G401 (cell line): ENCODE results near the gene TRAF5. TPM values are rescaled to one million over a fixed set of nuclear protein-coding genes. Genes with fewer than 3 reads are reported as not detected.
"Not testable (repeated sequence)": the region's sequence is repeated elsewhere in the genome, so short reads cannot be mapped to it uniquely, and the experiment has no call there.

Experiments used
- DNase-seq: peaks from one replicate; pipeline ENCODE4 v3.0.0-alpha.2; 2015; ENCODE audit warnings: low spot score
- in situ Hi-C: cut with HindIII; loops from 2 replicates; pipeline ENCODE4 v1.10.0; 2016; ENCODE audit warnings: low sequenced_read_pairs, mixed read lengths
- total RNA-seq: library from RNA; depleted of rRNA; stranded (reverse); fragments of >200 nt; shearing (Covaris generic); gene quantifications from 2 replicates; pipeline ENCODE4 v1.2.3, GENCODE V29; 2014

The TRAF5 gene
- total RNA-seq, 1 experiment from 2014 or later = 0.17 TPM

GRCh38 chr1:211340622-211341507 lies 14.2 kb downstream of the TRAF5 start:
- no peak for DNase-seq
- in situ Hi-C loops = no loop called here

DNA sequence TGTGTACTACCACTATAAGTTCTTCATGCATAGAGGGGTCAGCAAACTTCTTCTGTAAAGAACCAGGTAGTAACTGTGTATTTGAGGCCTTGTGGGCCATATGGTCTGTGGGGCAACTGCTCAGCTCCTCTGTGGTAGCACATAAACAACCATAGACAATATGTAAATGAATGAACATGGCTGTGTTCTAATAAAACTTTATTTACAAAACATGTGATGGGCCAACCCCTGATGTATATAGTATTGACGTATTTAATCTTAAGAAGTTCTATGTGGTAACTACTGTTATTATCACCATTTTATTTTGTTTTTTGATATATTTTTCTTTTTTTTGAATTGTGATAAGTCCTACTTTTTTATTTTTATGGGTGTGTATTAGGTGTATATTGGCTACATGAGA lies 15.4 kb downstream of the TRAF5 start:
- in situ Hi-C loops = no loop called here
- no peak for DNase-seq

DNA sequence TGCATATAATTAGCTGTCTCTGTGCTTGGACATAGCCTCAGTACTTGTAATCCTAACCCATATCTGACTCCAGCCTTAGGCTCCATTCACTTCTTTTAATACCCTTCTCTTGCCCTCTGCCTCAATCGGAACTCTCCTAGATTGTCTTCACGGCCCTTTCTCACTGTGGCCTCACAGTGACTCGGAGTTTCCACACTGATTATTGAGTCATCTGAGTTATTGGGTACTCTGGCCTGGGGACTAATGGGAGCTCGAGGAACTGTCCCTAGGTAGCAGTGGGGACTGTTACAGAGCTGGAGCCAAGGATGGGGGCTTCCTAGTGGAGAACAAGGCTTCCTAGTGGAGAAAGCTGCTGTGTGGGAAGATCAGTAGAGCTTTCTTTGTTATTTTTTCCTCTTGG lies 17.0 kb downstream of the TRAF5 start:
- in situ Hi-C loops = no loop called here
- no peak for DNase-seq

GRCh38 chr1:211344152-211344618 lies 17.6 kb downstream of the TRAF5 start:
- in situ Hi-C loops = no loop called here
- DNase-seq = no peak

- in situ Hi-C loops = no loop called here
- DNase-seq = no peak
Observed at GRCh38 chr1:211345719-211346118, 19.1 kb downstream of the TRAF5 start.

DNA sequence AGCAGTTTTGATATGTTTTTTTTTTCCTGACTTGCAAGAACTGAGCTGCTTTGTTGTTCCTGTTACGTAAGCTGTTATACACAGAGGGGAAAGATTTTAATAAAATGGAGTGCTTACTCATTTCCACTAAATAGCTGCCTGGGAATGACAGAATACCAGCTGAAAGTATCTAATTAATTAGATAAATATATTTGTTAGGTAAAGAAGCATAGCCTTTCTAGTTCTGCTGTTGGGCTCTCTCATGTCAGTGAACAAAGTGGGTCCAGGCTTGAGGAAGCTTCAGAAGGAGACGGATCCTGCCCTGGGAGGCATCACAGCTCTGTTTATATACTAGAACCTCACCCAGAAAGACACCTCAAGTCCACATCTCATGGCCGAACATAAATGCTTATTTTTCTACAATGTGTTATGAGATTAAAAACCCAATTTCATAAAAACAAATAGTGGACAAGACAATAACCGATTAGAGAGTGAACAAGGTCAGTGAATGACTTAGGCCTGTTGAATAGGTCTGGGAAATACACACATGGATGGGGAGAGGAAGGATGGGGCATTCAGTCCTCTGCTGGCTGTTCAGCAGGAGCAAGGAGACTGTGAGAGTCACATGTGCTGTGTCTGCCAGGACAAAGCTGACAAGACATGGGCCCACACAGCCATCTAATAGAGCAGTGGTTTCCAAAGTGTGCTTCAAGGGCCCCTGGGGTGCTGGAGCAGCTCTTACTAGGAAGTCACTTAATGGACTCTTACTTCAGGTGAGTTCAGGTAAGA lies 20.6 kb downstream of the TRAF5 start:
- in situ Hi-C loops = no loop called here
- DNase-seq = no peak

DNA sequence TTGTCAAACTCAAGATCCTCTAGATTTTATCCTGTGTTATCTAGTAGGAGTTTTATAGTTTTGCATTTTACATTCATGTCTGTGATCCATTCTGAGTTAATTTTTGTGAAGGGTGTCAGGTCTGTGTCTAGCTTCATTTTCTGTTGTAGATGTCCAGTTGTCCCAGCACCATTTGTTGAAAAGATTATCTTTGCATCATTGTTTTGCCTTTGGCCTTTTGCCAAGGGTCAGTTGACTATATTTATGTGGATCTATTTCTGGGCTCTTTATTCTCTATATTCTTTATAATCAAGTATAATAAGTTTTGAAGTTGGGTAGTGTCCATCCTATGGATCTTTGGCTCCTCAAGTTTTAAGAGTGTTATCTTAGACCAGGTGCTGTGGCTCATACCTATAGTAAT lies 21.9 kb downstream of the TRAF5 start:
- no peak for DNase-seq
- in situ Hi-C loops = no loop called here

DNA sequence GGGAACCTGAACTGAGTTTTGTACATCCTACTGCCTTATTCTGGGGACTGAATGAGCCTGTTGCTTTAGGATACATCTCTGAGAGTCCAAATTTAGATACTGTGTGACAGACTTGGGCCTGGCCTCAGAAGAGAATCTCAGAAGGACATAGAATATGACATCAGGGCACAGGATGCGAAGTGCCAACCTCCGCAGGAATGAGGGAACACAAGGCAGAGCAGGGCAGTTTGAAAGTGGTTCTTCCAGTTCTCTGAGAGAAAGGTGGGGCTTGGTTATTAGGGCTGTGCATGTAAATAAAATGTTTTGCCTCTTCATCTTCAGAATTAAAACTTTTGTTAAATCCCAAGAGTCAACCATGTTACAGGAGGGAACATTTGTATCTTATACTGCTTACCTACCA lies 23.1 kb downstream of the TRAF5 start:
- in situ Hi-C loops = no loop called here
- DNase-seq = no peak

DNA sequence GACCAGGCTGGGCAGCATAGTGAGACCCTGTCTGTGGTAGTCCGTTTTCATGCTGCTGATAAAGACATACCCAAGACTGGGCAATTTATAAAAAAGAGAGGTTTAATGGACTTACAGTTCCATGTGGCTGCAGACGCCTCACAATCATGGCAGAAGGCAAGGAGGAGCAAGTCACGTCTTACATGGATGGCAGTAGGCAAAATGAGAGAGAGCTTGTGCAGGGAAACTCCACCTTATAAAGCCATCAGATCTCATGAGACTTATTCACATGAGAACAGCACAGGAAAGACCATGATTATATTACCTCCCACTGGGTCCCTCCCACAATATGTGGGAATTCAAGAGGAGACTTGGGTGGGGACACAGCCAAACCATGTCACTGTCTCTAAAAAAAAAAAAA lies 25.4 kb downstream of the TRAF5 start:
- DNase-seq, in situ Hi-C loops: not testable (repeated sequence)

DNA sequence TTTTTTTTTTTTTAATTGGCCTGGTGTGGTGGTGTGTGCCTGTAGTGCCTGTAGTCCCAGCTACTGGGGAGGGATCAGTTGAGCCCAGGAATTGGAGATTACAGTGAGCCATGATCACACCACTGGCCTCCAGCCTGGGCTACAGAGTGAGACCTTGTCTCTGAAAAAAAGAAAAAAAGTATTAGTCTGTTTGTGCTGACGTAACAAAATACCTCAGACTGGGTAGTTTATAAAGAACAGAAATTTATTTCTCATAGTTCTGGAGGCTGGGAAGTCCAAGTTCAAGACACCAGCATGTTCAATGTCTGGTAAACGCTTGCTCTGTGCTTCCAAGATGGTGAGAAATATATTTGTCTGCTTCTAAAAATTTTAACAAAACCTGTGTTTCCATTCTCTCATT lies 25.8 kb downstream of the TRAF5 start:
- no peak for DNase-seq
- in situ Hi-C loops = no loop called here

- in situ Hi-C loops = no loop called here
- DNase-seq = no peak
Observed at GRCh38 chr1:211352985-211353515, 26.4 kb downstream of the TRAF5 start.

- in situ Hi-C loops = no loop called here
- no peak for DNase-seq
Observed at GRCh38 chr1:211353562-211354212, 27.1 kb downstream of the TRAF5 start.

DNA sequence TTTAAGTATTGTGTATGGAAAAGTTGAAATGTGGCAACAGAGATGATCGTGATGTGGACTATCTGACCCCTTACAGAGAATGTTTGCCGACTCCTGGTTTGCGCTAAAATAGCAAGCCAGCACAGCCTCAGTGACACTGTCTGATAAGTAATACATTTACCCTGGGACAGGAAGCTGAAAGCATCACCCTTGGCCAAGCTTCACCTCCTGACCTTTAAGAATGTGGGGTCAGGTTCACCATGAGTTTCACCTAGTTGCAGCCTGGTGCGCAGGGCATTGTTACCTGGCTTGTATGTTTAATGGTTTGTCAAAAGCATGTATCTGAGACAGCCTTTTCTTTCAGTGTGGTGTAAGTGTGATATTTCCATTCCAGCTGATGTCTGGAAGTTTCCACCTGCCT lies 29.2 kb downstream of the TRAF5 start:
- DNase-seq = no peak
- in situ Hi-C loops = no loop called here

- in situ Hi-C loops = no loop called here
- no peak for DNase-seq
Observed at GRCh38 chr1:211356723-211357407, 30.2 kb downstream of the TRAF5 start.

GRCh38 chr1:211358685-211359084 lies 32.1 kb downstream of the TRAF5 start:
- in situ Hi-C loops = no loop called here
- no peak for DNase-seq

DNA sequence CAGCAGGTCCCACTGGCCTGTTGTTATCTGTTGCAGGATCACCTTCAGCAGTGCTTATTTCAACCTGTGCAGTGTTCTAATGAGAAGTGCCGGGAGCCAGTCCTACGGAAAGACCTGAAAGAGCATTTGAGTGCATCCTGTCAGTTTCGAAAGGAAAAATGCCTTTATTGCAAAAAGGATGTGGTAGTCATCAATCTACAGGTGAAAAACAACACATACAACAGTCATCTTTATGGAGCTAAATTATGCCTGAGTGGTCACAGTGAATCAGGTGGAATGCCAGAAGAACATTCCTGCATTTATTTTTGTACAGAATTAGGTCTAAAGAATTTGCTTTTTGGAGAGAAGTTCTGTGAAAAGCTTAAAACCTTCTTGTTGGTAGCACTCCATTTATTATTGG lies 33.2 kb downstream of the TRAF5 start:
- DNase-seq = no peak
- in situ Hi-C loops = no loop called here

GRCh38 chr1:211361202-211361601 lies 34.6 kb downstream of the TRAF5 start:
- in situ Hi-C loops = no loop called here
- no peak for DNase-seq

- in situ Hi-C loops = no loop called here
- no peak for DNase-seq
Observed at GRCh38 chr1:211369640-211370039, 43.0 kb downstream of the TRAF5 start.

GRCh38 chr1:211370669-211371068 lies 44.0 kb downstream of the TRAF5 start:
- in situ Hi-C loops = no loop called here
- no peak for DNase-seq
